ENCODE measurements around the gene PPDPF. TPM values are rescaled to one million over a fixed set of nuclear protein-coding genes. Genes with fewer than 3 reads are reported as not detected.

The PPDPF gene
- total and polyA plus RNA-seq, 12 donors, result 7.4 to 193 (median 81.3) TPM

DNA sequence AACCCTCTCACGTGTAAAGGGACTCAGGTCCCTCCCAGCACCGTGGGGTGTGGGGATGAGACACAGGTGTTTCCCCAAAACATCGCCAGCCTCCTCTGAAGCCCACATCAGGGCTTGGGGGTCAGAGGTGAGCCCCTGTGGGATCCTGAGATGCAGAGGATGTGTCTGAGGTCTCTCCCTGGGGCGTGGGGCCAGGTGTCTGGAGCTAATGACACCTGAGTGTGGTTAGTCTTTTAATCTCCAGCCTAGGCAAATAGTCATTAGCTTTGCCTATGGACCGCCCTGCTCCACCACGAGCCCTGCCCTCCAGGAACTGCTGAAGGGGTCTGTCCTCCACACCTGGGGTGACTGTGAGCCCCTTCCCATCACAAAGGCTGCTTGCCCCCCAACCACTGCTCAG is 25.2 kb downstream of the PPDPF start:
- Histone ChIP-seq H3K4me3 (no peak overlapping the region), H3K4me1 (replicated peaks in 1 of 2) (no peaks in the 10 kb centered on the region), H3K36me3 (replicated peaks in 1 of 2) (no peaks in the 10 kb centered on the region), H3K27ac (no peak overlapping the region), H3K27me3 (peaks cover 10% of the 10 kb centered on the region), H3K9me3 (replicated peaks in 1 of 3) (no peaks in the 10 kb centered on the region)
- TF ChIP-seq, protein P1, sequence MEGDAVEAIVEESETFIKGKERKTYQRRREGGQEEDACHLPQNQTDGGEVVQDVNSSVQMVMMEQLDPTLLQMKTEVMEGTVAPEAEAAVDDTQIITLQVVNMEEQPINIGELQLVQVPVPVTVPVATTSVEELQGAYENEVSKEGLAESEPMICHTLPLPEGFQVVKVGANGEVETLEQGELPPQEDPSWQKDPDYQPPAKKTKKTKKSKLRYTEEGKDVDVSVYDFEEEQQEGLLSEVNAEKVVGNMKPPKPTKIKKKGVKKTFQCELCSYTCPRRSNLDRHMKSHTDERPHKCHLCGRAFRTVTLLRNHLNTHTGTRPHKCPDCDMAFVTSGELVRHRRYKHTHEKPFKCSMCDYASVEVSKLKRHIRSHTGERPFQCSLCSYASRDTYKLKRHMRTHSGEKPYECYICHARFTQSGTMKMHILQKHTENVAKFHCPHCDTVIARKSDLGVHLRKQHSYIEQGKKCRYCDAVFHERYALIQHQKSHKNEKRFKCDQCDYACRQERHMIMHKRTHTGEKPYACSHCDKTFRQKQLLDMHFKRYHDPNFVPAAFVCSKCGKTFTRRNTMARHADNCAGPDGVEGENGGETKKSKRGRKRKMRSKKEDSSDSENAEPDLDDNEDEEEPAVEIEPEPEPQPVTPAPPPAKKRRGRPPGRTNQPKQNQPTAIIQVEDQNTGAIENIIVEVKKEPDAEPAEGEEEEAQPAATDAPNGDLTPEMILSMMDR (IDR thresholded peaks at IDR 0.05), result no peak
- TF ChIP-seq POLR2A (IDR thresholded peaks at IDR 0.05), result no peak
- intact Hi-C loops (cut with DNase I), result no loop called here
- no peak for DNase-seq
- 43 to 69% (median 63%) methylated on average over 3 to 6 of the region's 6 CpGs for WGBS, 4 donors

GRCh38 chr20:63546256-63546955 is 25.8 kb downstream of the PPDPF start:
- H3K4me1 ChIP-seq (replicated peaks in 1 of 2), result no peaks in the 10 kb centered on the region
- H3K9me3 ChIP-seq (replicated peaks in 1 of 3), result no peaks in the 10 kb centered on the region
- no peak overlapping the region for H3K4me3 ChIP-seq
- intact Hi-C loops (cut with DNase I), result no loop called here
- peaks cover 10% of the 10 kb centered on the region for H3K27me3 ChIP-seq
- 78 to 84% (median 82%) methylated on average over 5 to 20 of the region's 20 CpGs for WGBS, 4 donors
- H3K36me3 ChIP-seq (replicated peaks in 1 of 2), result no peaks in the 10 kb centered on the region
- no peak for DNase-seq
- no peak for TF ChIP-seq POLR2A (IDR thresholded peaks at IDR 0.05)
- TF ChIP-seq, protein P1 (IDR thresholded peaks at IDR 0.05), result no peak
- no peak overlapping the region for H3K27ac ChIP-seq

GRCh38 chr20:63546956-63547724 is 26.6 kb downstream of the PPDPF start:
- DNase-seq, result no peak
- Histone ChIP-seq H3K27me3 (peaks cover 10% of the 10 kb centered on the region), H3K36me3 (replicated peaks in 1 of 2) (no peaks in the 10 kb centered on the region), H3K27ac (no peak overlapping the region), H3K4me3 (no peak overlapping the region), H3K9me3 (replicated peaks in 1 of 3) (no peaks in the 10 kb centered on the region), H3K4me1 (replicated peaks in 1 of 2) (no peaks in the 10 kb centered on the region)
- intact Hi-C loops (cut with DNase I), result no loop called here
- WGBS, 4 donors, result 54 to 76% (median 65%) methylated on average over 16 to 58 of the region's 58 CpGs
- TF ChIP-seq, protein P1 (IDR thresholded peaks at IDR 0.05), result no peak
- TF ChIP-seq POLR2A (IDR thresholded peaks at IDR 0.05), result no peak

DNA sequence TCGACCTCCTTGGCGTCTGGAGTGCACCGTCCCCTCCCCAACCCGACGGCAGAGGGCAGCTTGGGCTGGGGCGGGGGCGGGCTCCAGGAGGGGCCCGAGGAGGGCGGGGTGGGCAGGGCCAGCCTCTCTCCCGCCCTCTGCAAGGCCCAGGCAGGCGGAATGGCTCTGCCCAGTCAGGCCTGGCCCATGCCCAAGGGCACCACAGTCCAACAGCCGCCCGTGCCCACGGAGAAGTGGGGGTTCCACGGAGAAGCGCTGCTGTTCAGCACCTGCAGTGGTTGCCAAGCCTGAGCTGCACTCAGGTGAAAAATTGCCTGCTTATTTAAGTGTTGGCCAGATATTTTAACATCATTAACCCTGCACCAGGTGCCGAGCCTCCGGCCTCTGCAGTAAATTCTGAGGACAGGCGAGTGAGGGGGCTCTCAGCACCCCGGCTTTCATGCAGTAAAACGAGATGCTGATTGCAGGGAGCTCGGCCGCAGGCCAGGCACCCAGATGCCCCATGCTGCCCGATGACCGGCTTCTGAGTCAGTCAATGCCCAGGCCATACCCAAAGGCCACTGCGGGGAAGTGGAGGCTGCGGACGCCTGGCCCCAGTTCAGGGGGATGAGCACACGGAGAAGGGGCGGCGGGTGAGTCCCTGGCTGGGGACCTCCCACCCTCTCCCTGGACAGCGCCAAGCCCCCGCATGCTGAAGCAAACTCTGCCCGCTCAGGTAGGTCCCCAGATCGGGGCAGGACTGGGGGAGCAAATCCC is 27.3 kb downstream of the PPDPF start, which contains the start of gene SRMS:
SRMS (minus strand) TSS at position 25 of the 756 bp plus-strand sequence. CDS start 286 bp downstream, outside the sequence.
- Histone ChIP-seq H3K4me3 (no peak within 1 kb of the TSS), H3K4me1 (replicated peaks in 1 of 2) (no peaks in the 10 kb centered on the region), H3K27me3 (peaks cover 10% of the 10 kb centered on the region), H3K9me3 (replicated peaks in 1 of 3) (no peaks in the 10 kb centered on the region), H3K27ac (no peak within 1 kb of the TSS), H3K36me3 (replicated peaks in 1 of 2) (no peaks in the 10 kb centered on the region)
- TF ChIP-seq, protein P1 (IDR thresholded peaks at IDR 0.05), result no peak
- no peak for TF ChIP-seq POLR2A (IDR thresholded peaks at IDR 0.05)
- intact Hi-C loops (cut with DNase I), result no loop called here
- WGBS, 4 donors, result 57 to 87% (median 63%) methylated on average over 5 to 35 of the region's 35 CpGs
- DNase-seq, result no peak
